COLO668 (cell line): ENCODE results near the gene DCUN1D1.
"Not testable (repeated sequence)": the region's sequence is repeated elsewhere in the genome, so short reads cannot be mapped to it uniquely, and the experiment has no call there.

Experiments
- DNase-seq: peaks from one replicate; lab custom pipeline; 2025; ENCODE audit not compliant: unreplicated experiment; lab: John Stamatoyannopoulos, UW

DCUN1D1 gene

DNA sequence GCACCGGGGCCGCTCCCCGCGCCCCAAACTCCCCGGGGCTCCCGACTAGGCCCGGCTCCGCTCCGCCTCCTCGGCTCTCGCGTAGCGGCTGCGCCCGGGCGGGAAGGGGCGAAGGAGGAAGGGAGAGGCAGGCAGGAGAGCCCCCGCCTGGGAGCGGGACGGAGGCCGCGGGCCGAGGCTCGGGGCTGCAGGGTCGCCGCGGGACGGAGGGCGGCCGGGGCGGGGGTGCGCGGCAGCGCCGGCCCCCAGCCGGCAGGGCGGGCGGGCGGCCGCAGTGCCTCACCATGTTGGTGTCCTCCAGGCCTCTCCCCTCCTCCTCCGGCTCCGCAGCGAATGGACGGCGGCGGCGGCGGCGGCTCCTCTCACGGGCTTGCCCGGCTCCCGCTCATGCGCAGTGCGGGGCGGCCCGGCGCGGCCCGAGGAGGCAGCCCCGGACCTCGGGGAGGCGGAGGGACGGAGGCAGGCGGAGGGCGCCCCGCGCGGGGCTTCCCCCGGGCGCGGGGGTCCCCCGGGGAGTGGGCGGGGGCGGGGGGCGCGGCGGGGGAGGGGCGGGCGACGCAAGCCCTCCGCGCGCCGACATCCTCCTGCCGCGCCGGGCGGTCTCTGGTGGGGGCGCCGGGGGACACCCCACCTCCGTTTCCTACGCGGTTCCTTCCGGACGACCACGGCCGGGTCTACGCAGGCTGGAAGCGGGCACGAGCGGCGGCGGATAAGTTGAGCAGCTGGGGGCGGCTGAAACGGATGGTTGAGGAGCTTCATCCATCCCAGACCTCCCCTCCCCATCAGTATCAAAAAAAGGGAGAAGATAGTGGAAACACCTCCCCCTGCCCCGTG is at the start of gene DCUN1D1:
Gene DCUN1D1, minus strand, starts transcription at position 335 of the 834 bp plus-strand sequence. Its CDS starts 49 bp downstream, at position 286.
- peak; percentile 78 for DNase-seq

DNA sequence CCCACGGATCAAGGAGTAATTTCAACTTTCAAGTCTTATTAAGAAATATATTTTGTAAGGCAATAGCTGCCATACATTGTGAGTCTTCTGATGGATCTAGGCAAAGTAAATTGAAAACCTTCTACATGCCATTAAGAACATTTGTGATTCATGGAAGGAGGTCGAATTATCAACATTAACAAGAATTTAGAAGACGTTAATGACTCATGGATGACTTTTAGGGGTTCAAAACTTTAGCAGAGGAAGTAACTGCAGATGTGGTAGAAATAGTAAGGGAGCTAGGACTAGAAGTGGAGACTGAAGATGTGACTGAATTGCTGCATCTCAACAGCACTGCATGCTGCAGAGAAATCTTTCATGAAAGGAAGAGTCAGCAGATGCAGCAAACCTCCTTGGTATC is 48.1 kb upstream of the DCUN1D1 start:
- DNase-seq: no peak

DNA sequence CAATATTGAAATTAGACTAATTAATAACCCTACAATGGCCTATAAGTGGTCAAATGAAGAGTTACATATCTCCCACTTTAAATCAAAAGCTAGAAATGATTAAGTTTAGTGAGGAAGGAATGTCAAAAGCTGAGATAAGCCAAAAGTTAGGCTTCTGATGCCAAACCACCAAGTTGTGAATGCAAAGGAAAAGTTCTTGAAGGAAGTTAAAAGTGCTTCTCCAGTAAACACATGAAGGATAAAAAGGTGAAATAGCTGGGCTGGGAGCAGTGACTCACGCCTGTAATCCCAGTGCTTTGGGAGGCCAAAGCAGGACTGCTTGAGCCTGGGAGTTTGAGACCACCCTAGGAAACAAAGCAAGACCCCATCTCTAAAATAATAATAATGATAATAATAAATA is 46.9 kb upstream of the DCUN1D1 start:
- no peak for DNase-seq

DNA sequence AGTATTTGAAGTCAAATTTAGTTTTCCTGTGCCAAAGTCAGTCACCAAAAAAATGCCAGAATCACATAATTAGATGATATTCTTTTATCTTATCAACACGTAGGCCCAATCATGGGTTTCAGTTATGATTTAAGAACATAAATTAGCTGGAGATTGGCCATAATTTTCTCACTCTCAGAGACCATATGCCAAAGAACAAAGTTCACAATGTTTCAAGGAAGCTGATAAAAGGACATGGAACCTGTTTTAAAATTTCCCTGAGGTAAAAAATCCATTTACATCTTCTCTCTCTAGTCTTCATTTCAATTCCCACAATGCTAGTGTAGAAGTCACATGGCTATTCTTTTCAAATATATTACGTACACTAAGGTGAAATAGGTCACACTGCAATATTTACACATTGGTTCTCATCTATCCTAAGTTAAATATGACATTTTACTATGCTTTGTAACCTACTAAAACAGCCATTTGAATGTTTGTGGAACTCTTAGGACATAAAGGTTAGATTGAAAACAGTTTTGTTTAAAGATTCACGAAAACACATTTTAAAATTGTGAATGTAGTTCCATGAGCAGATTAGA is 42.7 kb upstream of the DCUN1D1 start:
- no peak for DNase-seq

DNA sequence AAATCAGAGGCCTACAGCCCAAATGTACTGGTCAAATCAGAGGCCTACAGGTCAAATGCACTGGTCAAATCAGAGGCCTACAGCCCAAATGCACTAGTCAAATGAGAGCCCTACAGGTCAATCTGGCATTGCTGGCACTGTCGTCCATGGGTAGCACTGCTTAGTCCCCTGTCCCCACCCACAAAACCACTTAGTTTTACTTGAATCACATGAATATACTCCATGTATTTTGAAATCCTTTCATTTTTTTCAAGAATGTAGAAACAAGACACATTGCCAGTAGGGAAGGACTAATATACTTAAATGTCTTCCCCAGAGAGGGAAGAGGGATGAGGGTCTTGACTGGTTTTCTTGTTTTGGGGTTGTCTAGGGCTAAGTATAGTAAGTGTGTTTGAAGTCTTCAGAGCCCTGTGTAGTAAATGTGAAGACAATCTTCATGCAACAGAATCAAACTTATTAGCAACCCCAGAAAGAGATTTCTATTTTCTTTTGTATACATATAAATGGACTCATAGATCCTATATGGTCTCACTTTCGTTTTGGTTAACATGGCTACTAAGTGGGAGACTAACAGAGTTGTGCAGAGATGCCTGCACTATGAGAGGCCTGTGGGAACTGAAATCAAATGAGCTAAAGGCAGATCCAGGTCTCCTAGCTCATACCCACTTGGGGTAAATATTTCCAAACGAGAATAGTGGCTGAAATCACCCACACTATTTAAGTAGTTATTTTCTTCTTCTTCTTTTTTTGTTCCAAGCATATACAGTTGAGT is 38.3 kb upstream of the DCUN1D1 start:
- DNase-seq: no peak

DNA sequence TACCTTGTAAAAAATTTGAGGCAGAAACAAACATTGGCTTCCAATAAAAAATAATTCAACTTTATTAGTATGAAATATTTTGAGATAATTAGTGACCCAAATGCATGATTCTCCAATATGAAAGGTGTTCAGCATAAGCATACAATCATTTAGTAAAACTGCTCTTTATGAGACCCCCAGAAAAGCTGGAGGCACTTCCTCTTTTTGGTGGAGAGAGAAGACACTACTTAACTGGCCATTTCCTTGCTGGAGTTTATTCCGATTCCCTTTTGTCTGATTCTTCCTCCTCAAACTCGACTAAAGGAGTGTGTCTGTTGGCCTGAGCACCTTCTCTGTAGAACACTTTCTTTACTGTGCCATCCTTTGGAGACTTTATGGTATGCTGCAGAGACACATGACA is 34.8 kb upstream of the DCUN1D1 start:
- no peak for DNase-seq

DNA sequence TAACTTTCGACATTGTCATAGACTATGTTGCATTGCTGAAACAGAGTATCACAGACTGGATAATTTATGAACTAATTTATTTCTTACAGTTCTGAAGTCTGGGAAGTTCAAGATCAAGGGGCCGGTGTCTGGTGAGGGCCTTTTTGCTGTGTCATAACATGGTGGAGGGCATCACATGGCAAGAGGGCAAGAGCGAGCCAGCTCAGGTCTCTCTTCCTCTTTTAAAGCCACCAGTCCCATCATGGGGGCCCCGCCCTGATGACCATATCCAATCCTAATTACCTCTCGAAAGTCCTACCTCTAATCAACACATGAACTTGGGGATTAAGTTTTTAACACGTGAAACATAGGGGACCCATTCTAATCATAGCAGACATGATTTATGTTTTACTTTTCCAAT is 33.5 kb upstream of the DCUN1D1 start:
- DNase-seq: no peak

DNA sequence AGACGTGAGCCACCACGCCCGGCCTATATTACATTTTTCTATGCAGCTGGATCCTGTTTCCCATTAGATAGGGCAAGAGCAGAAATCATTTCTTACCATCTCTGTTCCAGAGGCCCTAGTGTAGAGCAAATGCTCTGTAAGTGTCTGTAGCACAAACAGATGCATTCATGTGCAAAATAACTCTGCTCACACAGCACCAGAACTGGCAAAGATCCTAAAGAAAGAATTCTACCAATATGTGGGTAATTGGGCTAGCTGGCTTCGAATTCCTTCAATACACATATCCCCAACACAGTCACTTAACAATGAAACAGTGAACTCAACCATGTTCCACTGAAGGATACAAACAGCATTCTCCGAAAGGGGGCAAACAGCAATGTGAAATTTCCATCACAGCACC is 32.7 kb upstream of the DCUN1D1 start:
- DNase-seq: no peak

DNA sequence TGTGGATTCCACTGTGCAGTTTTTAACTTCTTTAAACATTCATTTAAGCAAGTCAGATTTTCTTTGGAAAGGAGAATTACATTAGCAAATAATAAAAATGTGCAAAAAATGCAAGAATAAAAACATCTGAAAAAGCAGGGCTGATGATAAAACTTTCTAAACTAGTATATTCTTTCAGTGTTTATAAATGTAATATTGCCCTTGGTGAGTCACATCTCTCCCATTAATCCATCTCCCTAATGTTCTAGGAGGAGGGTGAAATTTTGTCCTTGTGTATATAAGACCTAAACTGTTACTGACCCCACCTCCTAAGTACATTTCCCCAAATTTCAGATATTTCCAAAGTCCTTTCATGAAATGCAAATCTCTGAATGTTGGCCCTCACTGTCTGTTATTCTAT is 28.5 kb upstream of the DCUN1D1 start:
- no peak for DNase-seq

DNA sequence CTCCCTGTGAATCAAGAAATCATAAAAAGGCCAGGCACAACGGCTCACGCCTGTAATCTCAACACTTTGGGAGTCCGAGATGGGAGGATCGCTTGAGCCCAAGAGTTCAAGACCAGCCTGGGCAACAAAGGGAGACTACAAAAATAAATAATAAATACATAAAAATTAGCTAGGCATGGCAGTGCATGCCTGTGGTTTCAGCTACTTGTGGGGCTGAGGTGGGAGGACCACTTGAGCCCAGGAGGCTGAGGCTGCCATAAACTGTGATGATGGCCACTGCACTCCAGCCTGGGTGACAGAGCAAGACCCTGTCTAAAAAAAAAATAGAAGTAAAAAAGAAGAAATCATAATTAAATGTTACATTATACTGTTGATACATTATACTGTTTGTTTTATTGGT is 28.0 kb upstream of the DCUN1D1 start:
- DNase-seq: no peak

DNA sequence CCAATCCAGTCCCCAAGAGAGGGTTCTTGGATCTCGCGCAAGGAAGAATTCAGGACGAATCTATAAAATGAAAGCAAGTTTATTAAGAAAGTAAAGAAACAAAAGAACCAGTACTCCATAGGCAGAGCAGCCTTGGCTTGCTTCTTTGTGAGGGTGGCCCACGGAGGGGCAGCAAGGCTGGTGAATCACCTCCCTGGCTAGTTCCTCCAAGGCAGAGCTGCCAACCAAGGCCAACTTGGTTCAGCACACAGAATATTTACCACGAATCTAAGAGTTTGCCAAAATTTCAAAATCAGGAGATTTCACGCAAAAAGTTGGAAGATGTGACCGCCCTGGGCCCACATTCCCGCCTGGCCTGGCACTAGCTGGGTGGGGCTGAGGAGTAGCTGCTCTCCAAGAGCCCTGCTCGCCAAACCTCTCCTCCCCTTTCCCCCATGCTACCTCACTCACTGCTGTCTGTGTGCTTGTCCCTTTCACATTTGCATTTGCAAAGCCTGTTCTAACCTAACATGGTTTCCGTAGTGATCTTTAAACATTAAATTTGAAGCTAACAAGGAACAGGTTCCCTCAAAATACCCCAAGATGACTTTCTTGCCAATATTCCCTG is 26.2 kb upstream of the DCUN1D1 start:
- no peak for DNase-seq

DNA sequence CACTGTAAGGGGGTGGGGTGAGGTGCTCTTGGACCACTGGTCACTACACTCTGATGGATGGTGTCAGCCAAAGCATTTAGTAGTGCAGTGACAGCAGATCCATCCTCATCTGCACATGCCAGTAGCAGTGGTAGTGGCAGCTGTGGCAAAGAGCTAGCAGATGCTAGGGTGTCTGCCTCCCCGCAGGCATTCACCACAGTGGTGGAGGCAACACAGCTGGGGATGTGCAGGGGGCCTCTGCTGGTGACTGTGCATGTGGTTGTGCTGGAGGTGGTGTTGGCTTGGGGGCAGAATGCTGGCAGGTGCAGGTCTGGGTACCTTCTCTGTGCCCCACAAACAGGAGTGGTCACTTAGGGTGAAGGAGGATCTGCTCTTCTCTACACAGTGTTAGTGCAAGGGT is 19.4 kb upstream of the DCUN1D1 start:
- no peak for DNase-seq

DNA sequence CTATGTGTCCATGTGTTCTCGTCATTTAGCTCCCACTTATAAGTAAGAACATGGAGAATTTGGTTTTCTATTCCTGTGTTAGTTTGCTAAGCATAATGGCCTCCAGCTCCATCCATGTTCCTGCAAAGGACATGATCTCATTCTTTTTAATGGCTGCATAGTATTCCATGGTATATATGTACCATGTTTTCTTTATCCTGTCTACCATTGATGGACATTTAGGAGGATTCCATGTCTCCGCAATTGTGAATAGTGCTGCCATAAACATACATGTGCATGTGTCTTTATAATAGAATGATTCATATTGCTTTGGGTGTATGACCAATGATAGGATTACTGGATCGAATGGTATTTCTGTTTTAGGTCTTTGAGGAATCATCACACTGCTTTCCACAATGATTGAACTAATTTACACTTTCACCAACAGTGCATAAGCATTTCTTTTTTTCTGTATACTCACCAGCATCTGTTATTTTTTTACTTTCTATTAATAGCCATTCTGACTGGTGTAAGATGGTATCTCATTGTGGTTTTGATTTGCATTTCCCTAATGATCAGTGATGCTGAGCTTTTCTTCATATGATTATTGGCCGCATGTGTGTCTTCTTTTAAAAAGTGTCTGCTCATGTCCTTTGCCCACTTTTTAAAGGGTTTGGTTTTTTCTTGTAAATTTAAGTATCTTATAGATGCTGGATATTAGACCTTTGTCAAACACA is 13.3 kb upstream of the DCUN1D1 start:
- not testable (repeated sequence) for DNase-seq

DNA sequence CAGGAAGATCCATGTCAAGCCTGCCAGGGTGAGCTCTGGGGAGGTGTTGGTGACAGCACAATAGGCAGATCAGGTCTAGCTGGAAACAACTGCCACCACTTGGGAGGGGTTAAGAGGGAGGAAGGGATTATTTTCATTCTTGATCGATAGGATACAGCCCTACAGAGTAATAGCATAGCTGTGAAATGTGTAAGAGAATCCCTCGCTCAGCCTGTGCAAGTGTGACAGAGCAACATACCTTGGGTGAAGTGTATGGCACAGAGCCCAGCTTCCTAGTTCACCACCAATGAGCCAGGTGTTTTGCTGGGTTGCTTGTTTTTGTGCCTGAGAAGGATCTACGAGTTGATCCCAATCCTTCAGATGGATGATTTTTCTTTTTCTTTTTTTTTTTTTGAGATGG is 9.2 kb upstream of the DCUN1D1 start:
- peak; percentile 4 for DNase-seq

DNA sequence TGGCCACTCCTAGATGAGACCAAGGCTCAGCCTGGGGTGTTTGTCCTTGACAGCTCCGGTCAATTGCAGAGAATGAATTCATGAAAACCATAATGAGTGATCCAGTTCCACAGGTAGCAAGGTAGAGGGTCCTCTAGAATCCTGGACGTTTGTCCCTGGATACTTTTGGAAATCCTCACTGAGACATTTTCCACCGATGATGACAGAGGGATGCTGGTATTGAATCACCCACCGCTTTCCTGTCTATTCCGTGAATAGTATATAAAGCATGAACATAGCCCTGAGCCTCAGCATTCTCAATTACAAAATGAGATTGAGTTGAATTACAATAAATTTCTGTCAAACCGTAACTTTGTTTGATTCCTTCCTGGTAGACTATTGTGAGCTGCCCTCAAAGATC is 5.7 kb upstream of the DCUN1D1 start:
- no peak for DNase-seq

DNA sequence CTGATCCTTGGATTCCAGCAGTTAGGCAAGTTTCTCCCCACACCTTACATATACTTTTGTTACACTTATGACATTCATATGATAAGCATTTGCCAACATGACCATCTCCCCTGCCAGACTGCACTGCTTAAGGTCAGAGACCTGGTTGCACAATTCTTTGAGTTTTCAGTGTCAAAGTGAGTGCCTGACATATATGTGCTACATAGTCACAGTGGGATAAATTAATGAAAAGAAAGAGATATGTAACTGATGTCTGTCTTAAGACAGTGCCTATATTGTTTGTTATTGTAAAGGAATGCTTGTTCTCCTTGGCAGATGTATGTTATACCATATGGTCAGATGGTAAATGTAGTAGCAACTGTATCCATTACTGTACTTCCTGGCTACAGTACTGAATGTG is 3.5 kb upstream of the DCUN1D1 start:
- no peak for DNase-seq

DNA sequence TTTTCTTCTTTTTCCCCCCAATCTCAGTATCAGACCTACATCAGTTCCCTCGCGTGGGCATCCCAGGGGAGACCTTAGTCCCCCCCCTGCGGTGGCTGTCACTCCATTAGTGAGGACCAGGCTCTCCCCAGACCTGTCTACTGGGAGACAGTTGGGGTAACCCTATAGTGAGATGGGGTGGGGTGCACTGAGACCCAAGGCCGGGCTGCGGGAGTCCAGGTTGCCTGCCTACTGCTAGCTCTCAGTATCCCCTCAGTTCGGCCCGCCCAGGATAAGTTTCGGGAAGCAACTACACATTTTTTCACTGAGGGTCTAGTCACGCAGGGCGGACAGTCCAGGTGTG is 671 bp upstream of the DCUN1D1 start:
- DNase-seq: no peak

DNA sequence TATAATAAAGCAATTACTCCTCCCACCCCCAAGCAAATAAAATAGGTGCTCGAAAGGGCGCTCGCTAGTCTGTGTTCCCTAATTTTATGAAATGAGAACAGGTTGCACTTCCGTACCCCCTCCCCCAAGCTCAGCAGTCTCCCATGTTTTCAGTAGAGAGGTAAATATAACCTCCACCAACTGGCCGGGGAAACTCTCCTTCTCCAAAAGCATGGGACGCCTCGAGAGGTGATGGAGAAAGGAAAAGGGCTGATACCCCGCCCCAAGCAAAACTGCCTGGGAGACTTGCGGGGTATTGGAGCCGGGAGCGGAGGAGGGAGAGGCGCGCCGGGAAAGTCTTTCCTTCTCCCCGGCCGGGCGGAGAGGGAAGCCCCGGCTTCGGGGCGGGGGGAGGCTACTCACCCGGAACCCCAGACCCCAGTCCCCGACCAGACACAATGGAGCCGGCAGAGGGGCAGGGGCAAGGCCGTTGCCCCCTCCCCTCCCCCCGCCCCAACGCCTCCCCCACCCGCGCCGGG is 605 bp downstream of the DCUN1D1 start:
- DNase-seq: peak; percentile 40

DNA sequence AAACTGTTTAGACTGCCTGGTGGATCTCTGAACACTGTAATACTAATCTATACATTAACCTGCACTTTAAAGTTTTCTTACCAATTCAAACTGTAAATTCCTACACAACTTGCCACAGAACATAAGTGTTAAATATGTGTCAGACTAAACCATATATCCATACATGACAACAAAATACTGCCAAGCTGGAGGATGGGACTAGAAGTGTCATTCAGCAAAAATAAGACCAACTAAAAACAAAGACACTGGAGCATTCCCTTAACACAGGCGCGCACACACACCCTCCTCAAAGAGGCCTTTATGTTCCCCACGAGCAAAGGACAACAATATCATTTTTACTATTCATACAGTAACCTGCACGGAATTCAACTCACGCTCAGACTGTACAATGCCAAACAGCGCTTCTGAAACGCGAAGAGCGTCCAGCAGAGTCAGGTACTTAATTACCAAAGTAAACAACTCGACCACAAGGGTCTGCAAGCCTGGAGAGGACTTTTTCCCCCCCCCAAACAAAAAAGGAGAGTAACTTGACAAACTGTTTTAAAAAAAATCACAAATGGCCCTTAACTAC is 1.1 kb downstream of the DCUN1D1 start:
- peak; percentile 7 for DNase-seq

DNA sequence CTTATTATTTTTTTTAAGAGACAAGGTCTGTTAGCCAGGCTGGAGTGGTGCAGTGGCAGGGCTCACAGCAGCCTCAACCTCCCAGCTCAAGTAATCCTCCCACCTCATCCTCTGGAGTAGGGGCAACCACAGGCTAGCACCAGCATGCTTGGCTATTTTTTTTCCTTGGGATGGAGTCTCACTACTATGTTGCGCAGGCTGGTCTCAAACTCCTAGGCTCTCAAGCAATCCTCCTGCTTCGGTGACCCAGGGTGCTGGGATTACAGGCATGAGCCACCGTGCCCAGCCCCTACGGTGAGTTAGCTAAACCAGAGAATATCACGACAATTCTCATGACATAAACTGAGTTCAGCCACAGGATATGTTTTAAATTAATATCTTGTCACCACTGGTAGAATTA is 2.0 kb downstream of the DCUN1D1 start:
- no peak for DNase-seq

DNA sequence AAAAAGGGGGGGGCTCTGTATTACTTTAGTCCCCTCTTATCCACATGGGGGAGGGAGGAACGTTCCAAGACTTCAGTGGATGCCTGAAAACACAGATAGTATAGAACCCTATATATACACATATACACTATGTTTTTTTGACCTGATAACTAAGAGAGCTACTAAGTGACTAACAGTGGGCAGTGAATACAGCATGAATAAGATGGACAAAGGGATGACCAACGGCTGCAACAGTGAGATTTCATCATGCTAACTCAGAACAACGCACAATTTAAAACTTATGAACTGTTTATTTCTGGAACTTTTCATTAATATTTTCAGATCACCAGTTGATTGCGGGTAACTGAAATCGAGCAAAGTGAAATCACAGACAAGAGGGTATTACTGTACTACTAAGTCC is 7.3 kb downstream of the DCUN1D1 start:
- DNase-seq: no peak
